ENCODE measurements around the gene FAM47A.

GRCh38 chrX:34132028-34132427 lies at the start of gene FAM47A:
- no peak for TF ChIP-seq CTCF (IDR thresholded peaks at IDR 0.05)
- no peak for TF ChIP-seq POLR2A (IDR thresholded peaks at IDR 0.05)

Data from prostate gland (tissue), 2 donors.